HG02852 (cell line): Measurements from ENCODE around the gene ZNF850.
A peak's percentile ranks its signal among the peaks of the same experiment; 100 is the strongest.
"Not testable (repeated sequence)": the region's sequence is repeated elsewhere in the genome, so short reads cannot be mapped to it uniquely, and the experiment has no call there.

ENCODE experiments used
- ATAC-seq: cut with Tn5 transposase; IDR thresholded peaks from one replicate; pipeline ENCODE4 v1.9.1; 2021; ENCODE audit warnings: mild to moderate bottlenecking, moderate library complexity; ENCODE audit not compliant: unreplicated experiment

Gene ZNF850

GRCh38 chr19:36772311-36773222 lies at the start of gene ZNF850:
Gene ZNF850 (minus strand): TSS chr19:36772807. CDS start chr19:36762606, 10,201 bp downstream.
- ATAC-seq, result peak; percentile 89

GRCh38 chr19:36821758-36822157 lies 49.2 kb upstream of the ZNF850 start:
- no peak for ATAC-seq

- no peak for ATAC-seq
Measured at GRCh38 chr19:36819130-36819630, 46.6 kb upstream of the ZNF850 start.

- no peak for ATAC-seq
Measured at GRCh38 chr19:36807029-36807428, 34.4 kb upstream of the ZNF850 start.

GRCh38 chr19:36805364-36805763 lies 32.8 kb upstream of the ZNF850 start:
- ATAC-seq, result no peak

GRCh38 chr19:36797786-36798108 lies 25.1 kb upstream of the ZNF850 start:
- ATAC-seq, result no peak

- ATAC-seq, result no peak
Measured at GRCh38 chr19:36796714-36796992, 24.0 kb upstream of the ZNF850 start.

GRCh38 chr19:36791420-36792141 lies 19.0 kb upstream of the ZNF850 start:
- ATAC-seq, result not testable (repeated sequence)

GRCh38 chr19:36775768-36776167 lies 3.2 kb upstream of the ZNF850 start:
- ATAC-seq, result no peak

- ATAC-seq, result peak; percentile 23
Measured at GRCh38 chr19:36773223-36773579, 594 bp upstream of the ZNF850 start.

GRCh38 chr19:36771261-36772231 lies 1.1 kb downstream of the ZNF850 start:
- no peak for ATAC-seq

- no peak for ATAC-seq
Measured at GRCh38 chr19:36750066-36750691, 22.4 kb downstream of the ZNF850 start.

- not testable (repeated sequence) for ATAC-seq
Measured at GRCh38 chr19:36749613-36750012, 23.0 kb downstream of the ZNF850 start.

GRCh38 chr19:36748431-36749275 lies 24.0 kb downstream of the ZNF850 start:
- ATAC-seq, result no peak

GRCh38 chr19:36747750-36748149 lies 24.9 kb downstream of the ZNF850 start:
- no peak for ATAC-seq

- no peak for ATAC-seq
Measured at GRCh38 chr19:36745870-36746269, 26.7 kb downstream of the ZNF850 start.

GRCh38 chr19:36736166-36736565 lies 36.4 kb downstream of the ZNF850 start:
- ATAC-seq, result not testable (repeated sequence)

- no peak for ATAC-seq
Measured at GRCh38 chr19:36719687-36720556, 52.7 kb downstream of the ZNF850 start.

GRCh38 chr19:36709423-36709822 lies 63.2 kb downstream of the ZNF850 start:
- no peak for ATAC-seq
